T47D (cell line): ENCODE results near the gene YWHAH.

Source experiments
- DNase-seq, 2 experiments: peaks; one replicate each; pipeline versions ENCODE4 v3.0.0 to v3.0.0-alpha.2; 2011 to 2012; ENCODE audit warnings: low read depth in 1 of 2, low spot score in 1 of 2
- JUND ChIP-seq: IDR thresholded peaks from 2 replicates; pipeline ENCODE4 v1.6.1; 2012; ENCODE audit warnings: low read depth
- in situ Hi-C: cut with HindIII; loops from 2 replicates; pipeline ENCODE4 v1.10.0; 2016; ENCODE audit warnings: low sequenced_read_pairs, low pct_unique_long_range_greater_than_20kb

Gene YWHAH

GRCh38 chr22:31983911-31984656 is 39.7 kb downstream of the YWHAH start:
- no peak for TF ChIP-seq JUND
- in situ Hi-C loops = no loop called here
- no peak for DNase-seq

- in situ Hi-C loops = no loop called here
- TF ChIP-seq JUND = no peak
- DNase-seq = no peak
Observed at GRCh38 chr22:31987218-31987617, 42.9 kb downstream of the YWHAH start.

GRCh38 chr22:31991102-31991839 is 46.9 kb downstream of the YWHAH start:
- no peak for DNase-seq
- TF ChIP-seq JUND = no peak
- in situ Hi-C loops = no loop called here

- in situ Hi-C loops = no loop called here
Observed at GRCh38 chr22:31995046-31995445, 50.7 kb downstream of the YWHAH start.

GRCh38 chr22:31995807-31996206 is 51.5 kb downstream of the YWHAH start:
- no peak for DNase-seq
- in situ Hi-C loops = no loop called here
- no peak for TF ChIP-seq JUND

More at GRCh38 chr22:31995046-31995445, 50.7 kb downstream of the YWHAH start:
- TF ChIP-seq JUND = no peak
- no peak for DNase-seq

- DNase-seq = no peak
- no peak for TF ChIP-seq JUND
- in situ Hi-C loops = no loop called here
Observed at GRCh38 chr22:31998784-31999385, 54.5 kb downstream of the YWHAH start.

GRCh38 chr22:32000181-32000580 is 55.8 kb downstream of the YWHAH start:
- DNase-seq = no peak
- TF ChIP-seq JUND = no peak
- in situ Hi-C loops = no loop called here

- DNase-seq = peak in 1 of 2 experiments; percentile 1
Observed at GRCh38 chr22:32005453-32005852, 61.1 kb downstream of the YWHAH start.

More at GRCh38 chr22:32005453-32005852, 61.1 kb downstream of the YWHAH start:
- in situ Hi-C loops = no loop called here
- TF ChIP-seq JUND = no peak
